Left renal pelvis (tissue), 4 donors: ENCODE measurements around the gene MSANTD4. TPM values are rescaled to one million over a fixed set of nuclear protein-coding genes. Genes with fewer than 3 reads are reported as not detected.
"Not testable (repeated sequence)": the region's sequence is repeated elsewhere in the genome, so short reads cannot be mapped to it uniquely, and the experiment has no call there.

Experiments
- DNase-seq, 4 donors: peaks; one replicate each; pipeline ENCODE4 v3.0.0-alpha.2; 2013; ENCODE audit warnings: low read depth in 4 of 4, low spot score in 3 of 4
- polyA plus RNA-seq, 4 donors: library from polyadenylated mRNA; unstranded; fragments of 120-200 nt; gene quantifications; one replicate each; pipeline ENCODE4 v1.2.1, GENCODE V29; 2013; ENCODE audit not compliant: insufficient read length in 4 of 4

Gene MSANTD4
- polyA plus RNA-seq, 4 donors, result 21.7 to 35.8 (median 31.9) TPM

- DNase-seq, result no peak
These were observed 7.4 kb downstream of the MSANTD4 start for GRCh38 chr11:106014620-106015019.

GRCh38 chr11:106014035-106014434, 8.0 kb downstream of the MSANTD4 start:
- DNase-seq, result no peak

- no peak for DNase-seq
These were observed 9.3 kb downstream of the MSANTD4 start for GRCh38 chr11:106012744-106013143.

- no peak for DNase-seq
These were observed 10.6 kb downstream of the MSANTD4 start for GRCh38 chr11:106011481-106011880.

- DNase-seq, result not testable (repeated sequence)
These were observed 18.9 kb downstream of the MSANTD4 start for GRCh38 chr11:106003094-106003493.

- DNase-seq, result no peak
These were observed 20.6 kb downstream of the MSANTD4 start for GRCh38 chr11:106001304-106002012.

GRCh38 chr11:105991888-105992287, 30.2 kb downstream of the MSANTD4 start:
- no peak for DNase-seq

- no peak for DNase-seq
These were observed 32.9 kb downstream of the MSANTD4 start for GRCh38 chr11:105989124-105989523.

GRCh38 chr11:105988197-105988596, 33.8 kb downstream of the MSANTD4 start:
- no peak for DNase-seq

- no peak for DNase-seq
These were observed 35.5 kb downstream of the MSANTD4 start for GRCh38 chr11:105986554-105986953.

- no peak for DNase-seq
These were observed 41.9 kb downstream of the MSANTD4 start for GRCh38 chr11:105979997-105980703.

- no peak for DNase-seq
These were observed 46.9 kb downstream of the MSANTD4 start for GRCh38 chr11:105975128-105975527.

- no peak for DNase-seq
These were observed 52.3 kb downstream of the MSANTD4 start for GRCh38 chr11:105969756-105970155.

- DNase-seq, result no peak
These were observed 53.9 kb downstream of the MSANTD4 start for GRCh38 chr11:105968021-105968697.

GRCh38 chr11:105960252-105961245, 61.5 kb downstream of the MSANTD4 start:
- no peak for DNase-seq

Other genes with a start within 250 kb of the MSANTD4 start
- 10 to 100 TPM in 3 of 4 donors, 1 to 10 TPM in 1; 5.5 to 13.2 (median 10.8) TPM for gene KBTBD3, start 55.1 kb upstream of the MSANTD4 start, polyA plus RNA-seq
- 10 to 100 TPM; 50.7 to 91.5 (median 80.5) TPM for gene AASDHPPT, start 55.4 kb upstream of the MSANTD4 start, polyA plus RNA-seq